Esophagus squamous epithelium (tissue), 4 donors: ENCODE data around the gene IL1RAPL2.

ENCODE experiments used
- CTCF ChIP-seq, 6 experiments: fragments of 450-650 bp in 4 of 6; fragments of 200-600 bp in 2 of 6; sonication (generic) in 2 of 6; IDR thresholded peaks; one replicate each; pipeline ENCODE4 v1.5.1; 2016 to 2019; ENCODE audit warnings: antibody characterized with exemption in 6 of 6, mild to moderate bottlenecking in 4 of 6, moderate library complexity in 4 of 6
- POLR2A ChIP-seq, 4 donors: fragments of 450-650 bp; IDR thresholded peaks; one replicate each; pipeline ENCODE4 v1.6.1; 2017; ENCODE audit warnings: antibody characterized with exemption in 4 of 4, mild to moderate bottlenecking in 4 of 4, moderate library complexity in 3 of 4

- TF ChIP-seq POLR2A (IDR thresholded peaks at IDR 0.05) (no peak), CTCF (IDR thresholded peaks at IDR 0.05) (no peak)
These were observed 548.6 kb downstream of the IL1RAPL2 start for GRCh38 chrX:105114554-105115130.
